Activated CD4-positive, CD25-positive, alpha-beta regulatory T cell treated with anti-CD3 and anti-CD28 coated beads, Interleukin-2, amount 50 U/mL, for 72 hours (primary cell): ENCODE results near the gene PRPF19.

ENCODE experiments used
- DNase-seq: peaks from one replicate; pipeline ENCODE4 v3.0.0; 2021

The PRPF19 gene

DNA sequence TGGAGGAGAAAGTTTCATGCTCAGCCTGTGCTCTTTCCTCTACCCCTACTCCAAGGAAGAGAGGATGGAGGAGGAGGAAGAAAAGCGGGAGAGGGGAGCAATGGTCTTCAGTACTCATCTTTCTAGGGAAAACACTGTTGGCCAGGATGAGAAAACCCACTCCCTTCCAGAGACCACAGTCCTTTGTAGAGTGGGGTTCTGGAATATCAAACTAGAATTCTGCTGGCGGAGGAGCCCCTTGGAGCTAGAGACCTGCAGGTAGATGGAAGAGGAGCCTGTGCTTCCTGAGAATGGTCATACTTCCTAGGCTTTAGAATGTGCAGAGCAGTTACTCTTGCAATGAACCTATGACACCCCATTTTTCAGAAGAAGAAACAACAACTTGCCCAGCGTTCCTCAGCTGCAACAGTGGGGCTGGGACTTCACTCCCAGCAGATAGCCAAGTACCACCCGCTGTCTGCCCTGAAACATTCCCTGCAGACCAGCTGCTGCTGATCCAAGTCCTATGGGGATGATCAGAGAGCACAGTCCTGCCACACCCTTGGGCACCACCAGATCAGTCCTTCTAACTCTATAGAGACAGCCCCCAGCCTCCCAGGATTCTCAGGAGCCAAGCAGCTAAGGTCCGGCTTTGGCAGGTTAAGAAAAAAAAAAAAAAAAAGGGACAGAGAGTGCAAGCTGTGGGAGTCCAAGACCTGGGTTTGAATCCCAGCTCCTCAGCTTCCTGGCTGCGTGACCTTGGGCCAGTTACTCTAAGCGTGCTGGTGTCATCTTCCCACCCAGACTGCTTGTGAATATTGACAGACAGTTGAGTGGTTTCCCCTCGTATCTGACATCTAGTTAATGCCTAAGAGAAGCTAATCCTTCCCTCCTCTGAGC is 51.3 kb downstream of the PRPF19 start:
- no peak for DNase-seq

GRCh38 chr11:60854140-60854846 is 52.1 kb downstream of the PRPF19 start:
- no peak for DNase-seq

GRCh38 chr11:60852982-60853950 is 53.1 kb downstream of the PRPF19 start:
- DNase-seq: no peak

DNA sequence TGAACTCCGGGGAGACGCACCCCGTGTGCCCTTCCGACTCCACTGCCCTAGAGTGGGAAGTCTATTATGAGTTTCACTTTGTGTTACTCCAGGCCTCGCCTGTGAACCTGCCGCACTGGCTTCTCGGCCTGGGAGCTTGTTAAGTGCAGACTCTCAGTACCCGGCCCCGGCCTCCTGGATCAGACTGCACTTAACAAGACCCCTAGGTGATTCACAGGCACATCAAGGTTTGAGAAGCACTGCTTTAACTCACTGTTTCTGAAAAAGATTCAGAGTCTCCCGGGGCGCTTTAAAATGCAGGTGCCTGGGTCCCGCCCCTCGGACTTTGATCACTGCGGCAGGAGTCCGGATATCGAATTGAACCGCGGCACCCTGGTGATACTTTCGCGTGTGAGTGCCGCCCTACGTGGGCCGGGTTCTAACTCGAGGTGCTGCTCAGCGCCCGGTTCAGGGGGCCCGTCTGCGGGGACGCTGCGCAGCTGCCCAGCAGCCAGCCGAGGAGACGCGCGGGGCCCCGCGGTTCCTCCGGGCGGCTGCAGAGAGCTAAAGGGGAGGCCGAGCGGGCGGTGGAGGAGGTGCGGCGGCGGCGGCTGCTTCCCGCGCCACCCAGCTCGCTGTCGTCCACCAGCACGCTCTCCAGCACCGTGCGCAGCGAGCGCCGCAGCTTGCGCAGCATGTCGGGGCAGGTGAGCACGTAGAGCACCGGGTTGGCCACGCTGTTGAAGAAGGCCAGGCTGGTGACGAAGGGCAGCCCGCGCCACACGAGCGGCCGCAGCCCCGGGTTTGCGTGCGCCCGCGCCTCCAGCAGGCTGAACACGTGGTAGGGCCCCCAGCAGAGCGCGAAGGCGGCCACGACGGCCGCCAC is 54.0 kb downstream of the PRPF19 start:
- DNase-seq: no peak

DNA sequence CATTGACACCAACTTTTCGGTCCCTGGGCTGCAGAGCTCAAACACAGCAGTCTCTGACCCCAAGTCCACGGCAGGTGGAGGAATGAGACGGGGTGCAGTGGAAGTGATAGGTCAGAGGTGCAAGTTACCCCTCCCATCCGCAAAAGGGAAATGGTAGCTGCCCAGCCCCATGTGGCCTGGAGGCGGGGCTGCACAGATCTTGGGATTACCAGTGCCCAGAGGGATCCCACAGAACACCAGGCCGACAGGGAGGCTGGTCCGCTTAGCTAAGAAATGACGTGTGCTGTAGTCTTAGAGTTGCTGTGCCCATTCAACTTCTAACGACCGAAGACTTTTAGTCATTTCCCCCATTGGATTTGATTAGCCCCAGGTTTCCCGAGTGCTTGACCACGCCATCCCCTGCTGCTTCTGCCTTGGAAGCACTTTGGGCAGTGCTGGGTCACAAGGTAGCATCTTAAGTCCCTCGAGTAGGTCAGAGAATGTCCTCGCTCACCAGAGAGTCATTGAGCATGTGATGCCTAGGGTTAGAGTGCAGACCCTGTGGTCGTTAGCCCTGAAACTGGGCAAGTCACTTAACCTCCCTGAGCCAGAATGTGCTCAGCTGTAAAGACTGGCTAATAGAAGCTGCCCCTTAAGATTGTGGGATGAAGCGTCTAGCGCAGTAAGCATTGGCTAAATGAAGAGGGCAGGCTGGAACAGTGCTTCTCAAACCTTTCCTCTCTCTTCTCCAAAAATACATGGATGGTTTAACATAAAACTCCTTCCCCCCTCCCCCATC is 54.9 kb downstream of the PRPF19 start:
- DNase-seq: no peak

- DNase-seq: no peak
These were observed 56.5 kb downstream of the PRPF19 start for GRCh38 chr11:60849641-60850520.

DNA sequence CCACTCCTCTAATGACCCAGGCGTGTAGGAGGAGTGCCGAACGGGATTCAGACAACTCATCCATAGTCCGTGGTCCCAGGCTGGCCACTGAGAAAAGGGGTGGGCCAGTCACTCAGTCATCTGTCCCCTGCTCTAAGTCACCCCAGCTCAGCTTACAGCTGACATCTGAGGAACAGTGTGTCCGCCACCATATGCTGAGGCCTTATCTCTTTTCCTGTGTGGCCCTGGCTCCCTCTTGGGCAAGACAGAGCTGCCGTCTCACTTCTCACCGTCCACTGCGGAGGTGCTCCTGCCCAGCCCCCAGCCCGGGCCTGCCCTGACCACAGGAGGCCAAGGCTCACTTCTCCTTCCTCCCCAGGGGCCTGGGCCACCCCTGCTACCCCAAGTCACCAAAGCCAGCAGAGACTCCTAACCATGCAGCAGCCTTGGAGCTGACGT is 57.7 kb downstream of the PRPF19 start:
- no peak for DNase-seq

GRCh38 chr11:60847896-60848295 is 58.5 kb downstream of the PRPF19 start:
- DNase-seq: no peak

DNA sequence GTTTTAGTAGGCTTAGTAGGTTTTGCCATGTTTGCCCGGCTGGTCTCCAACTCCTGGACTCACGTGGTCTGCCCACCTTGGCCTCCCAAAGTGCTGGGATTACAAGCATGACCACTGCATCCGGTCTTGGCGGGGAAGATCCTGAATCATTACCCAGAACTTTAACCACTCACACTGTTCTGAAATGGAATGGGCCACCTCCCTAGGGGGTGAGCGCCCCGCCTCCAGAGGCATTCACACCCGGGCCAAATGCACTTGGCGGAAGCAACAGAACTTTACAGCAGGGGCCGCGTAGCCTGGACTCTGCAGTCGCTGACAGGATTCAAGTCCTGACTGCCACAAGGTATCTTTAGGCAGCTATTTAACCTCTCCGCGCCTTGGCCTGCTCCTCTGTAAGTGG is 59.1 kb downstream of the PRPF19 start:
- DNase-seq: no peak

- DNase-seq: no peak
These were observed 61.0 kb downstream of the PRPF19 start for GRCh38 chr11:60845338-60845737.

DNA sequence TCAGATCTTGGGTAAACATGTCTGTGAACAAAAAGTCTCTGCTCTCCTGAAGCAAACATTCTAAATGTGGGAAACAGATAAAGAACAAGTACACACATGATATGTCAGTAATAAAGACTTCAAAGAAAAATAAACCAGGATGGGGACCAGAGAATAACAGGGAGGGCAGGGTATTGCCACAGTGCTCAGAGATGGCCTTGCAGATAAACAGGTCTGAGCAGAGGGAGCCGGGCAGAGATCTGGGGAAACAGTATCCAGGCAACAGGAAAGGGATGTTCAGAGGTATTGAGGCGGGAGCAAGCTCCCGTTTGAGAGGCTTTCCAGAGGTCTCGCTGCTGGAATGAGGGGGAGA is 61.5 kb downstream of the PRPF19 start:
- no peak for DNase-seq

DNA sequence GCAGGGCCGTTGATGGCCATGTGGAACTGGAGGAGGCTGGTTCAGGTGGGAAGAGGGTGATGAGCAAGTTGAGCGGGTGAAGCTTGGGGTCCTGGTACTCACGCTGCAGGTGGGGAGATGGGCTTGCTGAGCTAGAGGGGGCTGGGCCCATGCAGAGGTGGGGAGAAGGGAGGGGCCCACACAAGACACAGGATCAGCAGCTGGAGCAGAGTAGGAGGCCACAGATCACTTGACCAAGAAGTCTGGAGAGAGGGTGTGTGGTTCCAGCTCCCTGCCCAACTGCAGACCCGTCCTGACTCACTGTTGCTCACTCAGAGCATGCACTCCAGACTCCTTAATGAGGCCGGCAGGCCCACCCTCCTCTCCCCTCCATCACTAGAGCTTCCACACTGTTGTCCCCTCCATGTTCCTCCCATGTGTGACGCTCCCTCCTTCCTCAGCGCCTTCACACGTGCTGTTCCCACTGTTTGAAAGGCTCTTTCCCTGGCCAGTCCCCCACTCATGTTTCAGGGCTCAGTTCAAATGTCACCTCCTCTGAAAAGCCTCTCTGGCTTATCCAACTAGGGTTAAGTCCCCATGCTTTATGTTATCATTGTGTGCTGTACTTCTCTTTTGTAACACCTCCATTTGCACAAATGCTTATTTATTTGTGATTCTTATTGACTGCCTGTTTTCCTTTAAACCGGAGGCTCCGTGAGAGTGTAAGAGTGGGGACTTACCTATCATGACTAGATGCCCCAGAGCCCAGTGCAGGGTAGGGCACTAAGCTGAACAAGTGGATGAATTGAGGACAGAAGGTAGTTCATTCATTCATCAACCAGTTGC is 62.1 kb downstream of the PRPF19 start:
- no peak for DNase-seq

GRCh38 chr11:60842668-60843600 is 63.5 kb downstream of the PRPF19 start:
- DNase-seq: no peak

DNA sequence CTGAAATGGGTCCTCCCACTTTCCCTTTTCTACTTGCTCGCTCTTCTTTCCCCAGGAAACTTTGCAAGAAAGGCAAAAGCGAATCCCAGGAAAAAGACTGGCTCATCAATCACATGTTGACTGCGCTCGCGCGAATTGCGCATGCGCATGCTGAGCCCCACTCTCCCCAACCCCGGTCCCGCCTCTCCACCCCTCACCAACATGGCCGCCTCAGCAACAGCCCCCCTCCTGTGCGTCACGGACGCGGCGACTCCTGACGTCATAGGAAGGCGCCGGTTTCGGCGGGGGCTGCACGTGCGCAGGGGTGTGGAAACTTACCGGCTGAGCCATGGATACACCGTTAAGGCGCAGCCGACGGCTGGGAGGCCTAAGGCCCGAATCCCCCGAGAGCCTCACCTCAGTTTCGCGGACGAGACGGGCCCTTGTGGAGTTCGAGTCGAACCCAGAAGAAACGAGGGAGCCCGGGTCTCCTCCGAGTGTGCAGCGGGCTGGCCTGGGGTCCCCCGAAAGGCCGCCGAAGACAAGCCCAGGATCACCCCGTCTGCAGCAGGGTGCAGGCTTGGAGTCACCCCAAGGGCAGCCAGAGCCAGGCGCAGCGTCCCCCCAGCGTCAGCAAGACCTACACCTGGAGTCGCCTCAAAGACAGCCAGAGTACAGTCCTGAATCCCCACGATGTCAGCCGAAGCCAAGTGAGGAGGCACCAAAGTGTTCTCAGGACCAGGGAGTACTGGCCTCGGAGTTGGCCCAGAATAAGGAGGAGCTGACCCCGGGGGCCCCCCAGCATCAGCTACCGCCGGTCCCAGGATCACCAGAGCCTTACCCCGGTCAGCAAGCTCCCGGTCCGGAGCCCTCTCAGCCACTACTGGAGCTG is 64.4 kb downstream of the PRPF19 start, which contains the start of gene CCDC86:
CCDC86 (plus strand) TSS at position 317 of the 871 bp plus-strand sequence; CDS start at position 329, 12 bp downstream.
- DNase-seq: peak; percentile 99
